D341Med (cell line): ENCODE measurements around the gene TPM4.

Experiments
- DNase-seq: peaks from one replicate; pipeline ENCODE4 v3.0.0; 2012; ENCODE audit warnings: low spot score

The TPM4 gene

DNA sequence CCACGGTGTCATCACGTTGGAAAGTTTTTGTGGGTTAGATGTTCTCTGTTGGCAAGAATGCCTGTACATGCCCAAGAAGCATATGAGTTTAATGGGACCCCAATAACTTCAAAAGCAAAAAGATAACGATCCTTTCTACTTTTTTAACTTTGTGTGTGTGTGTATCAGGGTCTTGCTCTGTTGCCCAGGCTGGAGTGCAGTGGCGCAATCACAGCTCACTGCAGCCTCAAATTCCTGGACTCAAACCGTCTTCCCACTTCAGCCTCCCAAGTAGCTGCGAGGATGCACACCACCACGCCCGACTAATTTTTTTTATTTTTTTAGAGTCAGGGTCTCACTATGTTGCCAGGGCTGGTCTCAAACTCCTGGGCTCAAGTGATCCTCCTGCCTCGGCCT lies 34.3 kb upstream of the TPM4 start:
- no peak for DNase-seq

GRCh38 chr19:16042533-16043085 lies 33.7 kb upstream of the TPM4 start:
- DNase-seq = no peak

DNA sequence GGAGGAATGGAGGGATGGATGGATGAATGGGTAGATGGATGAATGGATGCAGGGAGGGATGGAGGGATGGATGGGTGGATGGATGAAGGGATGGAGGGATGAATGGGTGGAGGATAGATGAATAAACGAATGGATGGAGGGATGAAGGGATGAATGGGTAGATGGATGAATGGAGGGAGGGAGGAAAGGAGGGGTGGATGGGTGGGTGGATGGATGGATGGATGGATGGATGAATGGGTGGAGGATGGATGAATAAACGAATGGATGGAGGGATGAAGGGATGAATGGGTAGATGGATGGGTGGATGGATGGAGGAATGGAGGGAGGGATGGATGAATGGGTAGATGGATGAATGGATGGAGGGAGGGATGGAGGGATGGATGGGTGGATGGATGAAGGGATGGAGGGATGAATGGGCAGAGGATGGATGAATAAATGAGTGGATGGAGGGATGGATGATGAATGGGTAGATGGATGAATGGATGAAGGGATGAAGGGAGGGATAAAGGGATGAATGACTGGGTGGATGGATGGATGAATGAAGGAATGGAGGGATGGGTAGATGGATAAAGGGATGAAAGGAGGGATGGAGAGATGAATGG lies 33.0 kb upstream of the TPM4 start:
- no peak for DNase-seq

- no peak for DNase-seq
These were observed 31.5 kb upstream of the TPM4 start for GRCh38 chr19:16044746-16045145.

DNA sequence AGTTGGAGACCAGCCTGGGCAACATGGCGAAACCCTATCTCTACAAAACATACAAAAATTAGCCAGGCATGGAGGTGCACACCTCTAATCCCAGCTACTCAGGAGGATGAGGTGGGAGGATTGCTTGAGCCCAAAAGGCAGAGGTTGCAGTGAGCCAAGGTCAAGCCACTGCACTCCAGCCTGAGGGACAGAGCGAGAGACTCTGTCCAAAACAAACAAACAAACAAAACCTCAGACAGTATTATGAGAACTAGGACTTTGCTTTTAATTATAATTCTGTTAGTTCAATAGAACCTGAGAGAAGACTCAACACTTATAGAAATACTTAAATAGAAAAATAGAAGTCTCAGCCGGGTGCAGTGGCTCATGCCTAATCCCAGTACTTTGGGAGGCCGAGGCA lies 31.1 kb upstream of the TPM4 start:
- DNase-seq = no peak

DNA sequence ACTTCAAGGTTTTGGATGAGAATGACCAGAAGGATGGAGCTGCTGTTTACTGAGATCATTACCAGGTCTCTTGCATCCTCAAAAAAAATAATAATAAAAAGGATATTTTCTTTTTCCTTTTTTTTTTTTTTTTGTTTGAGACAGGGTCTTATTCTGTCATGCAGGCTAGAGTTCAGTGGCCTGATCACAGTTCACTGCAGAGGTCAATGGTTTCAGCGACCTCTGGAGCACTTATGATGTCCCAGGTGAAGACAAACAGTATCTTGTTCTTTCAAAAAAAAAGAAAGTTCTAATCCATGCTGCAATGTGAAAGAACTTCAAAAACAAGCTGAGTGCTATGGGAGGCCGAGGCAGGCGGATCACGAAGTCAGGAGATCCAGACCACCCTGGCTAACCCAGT lies 30.4 kb upstream of the TPM4 start:
- no peak for DNase-seq

- DNase-seq = no peak
These were observed 27.7 kb upstream of the TPM4 start for GRCh38 chr19:16048583-16048982.

GRCh38 chr19:16051254-16052025 lies 24.9 kb upstream of the TPM4 start:
- peak; percentile 33 for DNase-seq

- no peak for DNase-seq
These were observed 23.9 kb upstream of the TPM4 start for GRCh38 chr19:16052353-16052752.

DNA sequence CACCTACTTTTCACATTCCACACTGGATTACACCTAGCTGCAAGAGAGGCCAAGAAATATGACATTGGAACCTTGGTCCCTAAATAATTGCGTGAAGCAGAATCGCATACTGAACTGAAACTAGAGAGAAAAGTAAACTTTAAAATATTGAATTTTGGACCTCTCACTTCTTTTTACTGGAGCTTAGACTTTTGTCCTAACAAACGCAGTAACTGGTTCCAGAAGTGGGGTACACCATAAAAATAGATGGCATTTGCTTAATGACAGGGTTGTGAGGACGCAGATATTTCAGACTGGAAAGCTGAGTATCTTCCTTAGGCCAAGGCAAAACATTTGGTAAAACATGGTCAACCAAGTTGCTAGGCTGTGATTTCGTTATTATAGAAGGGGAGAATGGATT lies 19.2 kb upstream of the TPM4 start:
- DNase-seq = no peak

DNA sequence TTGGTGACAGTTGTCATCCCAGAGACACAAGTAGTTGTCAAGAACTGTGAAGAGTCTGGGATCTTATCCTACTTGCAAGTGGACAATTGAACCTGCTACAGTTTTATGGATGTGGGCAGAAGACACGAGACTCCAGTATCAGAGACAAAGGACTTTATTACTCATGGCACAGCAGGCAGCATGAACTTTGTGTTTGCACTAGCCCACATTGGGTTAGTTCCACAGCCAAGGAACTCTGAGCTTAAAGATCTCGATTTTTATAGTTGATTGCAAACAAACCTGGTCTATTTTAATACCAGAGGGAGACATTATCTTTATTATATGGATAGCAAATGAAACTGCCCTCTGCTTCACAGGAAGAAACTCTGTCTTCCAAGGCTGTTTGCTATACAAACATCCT lies 16.0 kb upstream of the TPM4 start:
- no peak for DNase-seq

DNA sequence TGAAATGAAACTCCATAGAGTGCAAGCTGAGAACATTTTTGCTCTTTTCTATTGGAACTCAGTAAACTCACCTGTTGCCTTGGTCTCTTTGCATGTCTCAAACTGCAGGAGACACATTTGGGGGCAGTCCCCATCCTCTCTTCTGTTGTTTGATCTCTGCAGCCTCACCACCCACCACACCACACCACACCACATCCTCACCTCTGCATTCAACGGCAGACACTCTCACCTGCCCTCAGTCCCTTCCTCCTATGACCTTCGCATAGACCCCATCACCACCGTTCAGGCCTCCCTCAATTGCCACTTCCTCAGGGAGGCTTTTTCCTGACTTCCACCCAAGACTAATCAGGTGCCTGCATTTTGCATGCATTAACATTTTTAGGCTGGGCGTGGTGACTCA lies 14.4 kb upstream of the TPM4 start:
- DNase-seq = no peak

DNA sequence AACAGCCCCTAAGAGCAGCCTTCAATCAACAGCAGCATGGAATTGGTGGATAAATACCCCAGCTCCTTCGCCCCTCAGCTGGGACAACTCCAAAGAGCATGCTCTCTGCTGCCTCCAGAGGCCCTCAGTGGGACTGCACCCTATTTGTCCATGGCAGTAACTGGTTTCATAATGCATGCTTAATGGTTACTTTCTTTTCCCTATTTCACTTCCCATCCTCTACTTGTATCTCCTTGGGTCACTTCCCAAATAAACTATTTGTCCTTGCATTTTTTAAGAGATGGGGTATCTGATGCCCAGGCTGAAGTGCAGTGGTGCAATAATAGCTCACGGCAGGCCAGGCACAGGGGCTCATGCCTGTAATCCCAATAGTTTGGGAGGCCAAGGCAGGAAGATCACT lies 13.5 kb upstream of the TPM4 start:
- DNase-seq = peak; percentile 76

DNA sequence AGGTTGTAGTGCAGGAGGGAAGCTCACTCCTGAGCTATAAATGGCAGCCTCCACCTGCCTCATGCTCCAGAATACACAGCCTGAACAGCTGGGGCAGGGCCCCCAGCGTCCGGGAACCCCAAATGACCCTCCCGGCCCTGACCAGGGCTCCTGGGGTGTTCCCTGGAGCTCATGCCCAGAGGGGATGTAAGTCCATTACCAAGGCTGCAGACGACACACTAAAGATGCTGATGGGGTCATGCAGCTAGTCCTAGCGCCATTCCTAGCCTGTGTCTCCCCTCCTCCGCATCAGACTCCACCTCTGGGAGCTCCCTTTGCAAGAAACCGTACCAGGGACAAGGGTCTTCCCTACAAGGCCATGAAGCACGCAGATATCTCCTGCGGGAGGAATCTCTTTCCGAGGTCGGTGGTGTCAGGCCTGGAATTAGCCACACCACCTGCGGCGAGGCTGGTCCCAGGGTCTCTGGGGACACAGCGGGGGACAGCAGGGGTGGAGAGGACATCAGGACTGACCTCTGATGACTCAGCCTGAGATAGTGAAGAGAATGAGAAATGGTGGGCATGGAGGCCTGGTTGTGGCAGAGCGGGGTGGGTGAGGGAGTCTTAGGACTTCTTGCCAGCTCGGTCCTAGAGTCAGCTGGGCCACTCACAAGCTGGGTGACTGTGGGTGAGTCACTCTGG lies 11.9 kb upstream of the TPM4 start:
- no peak for DNase-seq

GRCh38 chr19:16066611-16067104 lies 9.6 kb upstream of the TPM4 start:
- DNase-seq = peak; percentile 65

- DNase-seq = no peak
These were observed 8.9 kb upstream of the TPM4 start for GRCh38 chr19:16067205-16067938.

DNA sequence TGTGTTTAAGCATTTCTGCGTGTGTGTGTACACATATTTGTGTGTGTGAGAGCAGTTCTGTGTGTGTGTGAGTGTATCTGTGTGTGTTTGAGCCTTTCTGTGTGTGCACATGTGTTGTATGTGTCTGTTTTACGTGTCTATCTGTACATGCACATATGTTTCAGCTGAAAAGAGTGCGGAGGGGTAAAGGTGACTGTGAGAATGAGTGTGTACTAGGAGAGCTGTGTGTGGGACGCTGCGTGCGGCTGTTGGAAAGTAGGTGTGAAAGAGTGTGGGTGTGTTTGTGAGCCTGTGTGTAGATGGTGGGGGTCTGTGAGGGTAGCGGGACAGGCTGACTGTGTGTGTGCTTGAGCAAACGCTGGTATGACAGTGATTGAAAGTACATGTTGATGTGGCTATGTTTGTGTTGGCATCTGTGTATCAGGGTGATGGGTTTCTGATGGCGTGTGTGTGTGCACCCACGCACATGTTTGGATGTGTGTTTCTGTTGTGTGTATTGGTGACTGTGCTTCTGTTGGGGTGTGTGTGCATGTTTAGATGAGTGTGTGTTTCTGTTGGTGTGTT lies 7.5 kb upstream of the TPM4 start:
- DNase-seq = no peak

DNA sequence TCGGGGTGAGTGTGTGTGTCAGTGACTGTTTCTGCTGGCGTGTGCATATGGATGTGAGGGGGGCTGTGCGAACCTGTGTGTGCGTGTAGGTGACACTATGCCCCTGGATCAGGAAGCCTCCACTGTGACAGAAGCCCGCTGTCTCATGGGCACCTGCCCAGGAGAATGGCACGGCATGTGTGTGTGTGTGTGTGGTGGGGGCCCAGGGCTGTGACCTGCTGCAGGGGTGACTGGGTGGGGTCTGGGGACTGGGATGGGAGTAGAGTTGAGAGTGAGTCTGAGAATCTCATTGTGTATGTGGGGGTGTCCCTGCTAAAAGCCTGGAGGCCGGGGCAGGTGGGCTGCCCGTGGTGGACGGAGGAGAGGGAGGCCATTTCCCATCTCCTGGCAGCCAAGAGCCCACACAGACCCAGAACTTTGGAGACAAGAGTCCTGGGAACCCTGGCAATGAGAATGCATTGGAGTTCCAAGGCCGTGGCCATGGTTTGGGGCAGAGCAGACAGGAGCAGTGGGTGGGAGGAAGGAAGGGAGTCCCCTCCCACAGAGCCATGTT lies 6.4 kb upstream of the TPM4 start:
- no peak for DNase-seq

GRCh38 chr19:16070366-16070990 lies 5.8 kb upstream of the TPM4 start:
- no peak for DNase-seq

GRCh38 chr19:16071072-16071691 lies 5.1 kb upstream of the TPM4 start:
- no peak for DNase-seq

DNA sequence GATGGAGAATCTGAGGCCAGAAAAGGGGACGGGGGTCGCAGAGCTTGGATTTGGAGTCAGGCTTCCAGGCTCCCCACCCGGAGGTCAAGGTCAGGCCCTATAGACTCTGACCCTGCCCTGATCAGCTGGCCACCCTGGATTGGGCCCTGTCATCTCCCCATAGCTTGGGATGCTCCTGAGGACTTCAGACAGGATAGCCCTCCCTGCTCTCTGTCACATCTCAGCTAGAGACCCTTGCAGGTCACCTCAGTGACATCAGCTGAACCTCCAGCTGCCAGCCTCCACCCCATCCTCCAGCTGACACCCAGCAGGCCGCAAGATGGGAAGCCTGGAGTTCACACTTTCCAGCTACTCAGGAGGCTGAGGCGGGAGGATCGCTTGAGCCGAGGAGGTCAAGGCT lies 2.8 kb upstream of the TPM4 start:
- DNase-seq = no peak
